Anterior cingulate cortex (tissue), 58 donors: Measurements from ENCODE around the gene PERM1.
"Not testable (repeated sequence)": the region's sequence is repeated elsewhere in the genome, so short reads cannot be mapped to it uniquely, and the experiment has no call there.

Source experiments
- DNase-seq, 58 donors: peaks; one replicate each; lab custom pipeline; 2025; lab: John Stamatoyannopoulos, UW

PERM1 gene

DNA sequence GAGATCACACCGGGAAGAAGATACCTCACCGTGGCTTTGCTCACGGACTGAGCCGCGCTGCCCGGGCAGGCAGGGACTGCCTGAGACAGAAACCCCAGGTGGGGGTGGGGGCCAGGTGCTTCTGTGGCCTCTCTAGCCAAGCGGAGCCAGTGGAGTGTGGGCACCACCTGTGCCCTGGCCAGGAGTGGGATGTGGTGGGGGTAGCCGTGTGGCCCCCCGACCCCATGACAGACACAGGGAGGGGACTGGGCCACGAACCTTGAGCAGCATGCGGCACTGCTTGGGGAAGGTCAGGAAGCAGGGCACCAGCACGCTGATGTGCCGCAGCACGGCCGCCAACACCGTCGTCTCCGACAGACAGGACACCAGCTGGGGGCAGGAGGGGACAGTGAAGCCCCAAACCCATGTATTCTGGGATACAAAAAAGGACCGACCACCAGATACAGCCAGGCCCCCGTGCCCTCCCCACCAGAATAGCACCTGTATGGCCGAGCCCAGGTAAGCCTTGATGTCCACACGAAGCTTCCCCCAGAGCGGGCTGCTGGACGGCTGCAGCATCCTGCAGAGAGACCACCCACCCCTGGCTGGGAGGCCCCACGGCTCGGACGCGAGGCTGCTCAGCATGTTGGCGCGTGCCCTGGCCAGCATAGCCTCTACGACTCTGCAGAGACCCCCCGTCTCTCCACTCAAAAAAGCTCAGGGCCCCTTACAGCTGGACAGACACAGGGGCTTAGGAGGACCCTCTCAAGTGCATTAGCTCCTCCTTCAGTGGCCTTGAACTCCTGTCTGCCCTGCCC lies 28.2 kb downstream of the PERM1 start:
- DNase-seq: no peak

DNA sequence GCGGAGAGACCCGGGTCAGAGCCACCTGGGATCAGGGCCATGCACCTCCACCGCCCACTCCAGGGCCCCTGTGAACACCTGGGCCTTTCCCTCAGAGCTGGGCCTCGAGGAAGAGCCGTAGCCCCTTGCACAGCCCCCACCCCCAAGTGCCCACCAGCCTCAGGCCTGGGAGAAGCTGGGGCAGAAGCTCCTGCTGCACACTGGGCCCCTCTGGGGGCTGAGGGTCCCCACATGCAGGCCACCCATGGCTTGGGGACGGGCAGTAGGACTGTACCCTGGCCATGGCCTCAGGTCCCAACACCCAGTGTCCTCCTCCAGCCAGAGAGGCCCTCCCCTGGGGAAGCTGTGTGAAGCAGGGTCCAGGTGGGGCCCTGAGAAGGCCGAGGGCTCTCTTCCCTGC lies 29.3 kb downstream of the PERM1 start:
- no peak for DNase-seq

DNA sequence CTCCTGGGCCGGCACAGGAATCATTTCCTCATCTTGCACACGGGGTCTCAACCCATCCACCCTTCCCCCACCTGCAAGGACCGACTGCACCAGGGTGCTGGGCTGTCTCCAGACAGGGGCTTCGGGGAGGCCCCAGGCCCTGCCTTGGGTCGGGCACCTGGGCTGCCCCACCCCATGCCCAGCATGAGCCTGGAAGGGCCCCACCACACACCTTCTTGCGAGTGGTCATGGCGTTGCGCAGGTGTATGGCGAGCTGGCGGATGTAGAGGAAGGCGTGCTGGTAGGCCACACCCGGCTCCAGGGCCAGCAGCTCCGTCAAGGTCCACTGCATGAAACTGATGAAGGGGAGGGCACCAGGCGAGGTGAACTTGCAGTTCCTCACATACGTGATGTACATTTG lies 29.7 kb downstream of the PERM1 start:
- DNase-seq: no peak

DNA sequence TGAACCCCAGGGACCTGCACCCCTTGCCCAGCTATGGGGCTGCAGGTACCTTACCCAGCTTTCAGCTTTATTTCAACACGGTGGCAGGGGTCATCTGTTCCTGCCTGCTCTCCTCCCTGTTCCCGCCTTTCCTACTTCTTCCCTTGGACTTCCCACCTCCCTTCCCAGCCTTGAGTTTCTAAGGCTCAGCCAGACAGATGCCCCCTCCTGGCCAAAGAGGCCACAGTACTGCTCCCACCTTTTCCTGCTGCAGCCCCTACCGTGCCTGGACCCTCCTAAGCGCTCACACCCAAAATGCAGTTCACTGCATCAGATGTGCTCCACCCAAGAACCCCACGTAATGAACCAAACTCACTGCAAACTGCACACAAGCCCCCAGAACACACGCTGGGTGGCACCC lies 30.5 kb downstream of the PERM1 start:
- no peak for DNase-seq

DNA sequence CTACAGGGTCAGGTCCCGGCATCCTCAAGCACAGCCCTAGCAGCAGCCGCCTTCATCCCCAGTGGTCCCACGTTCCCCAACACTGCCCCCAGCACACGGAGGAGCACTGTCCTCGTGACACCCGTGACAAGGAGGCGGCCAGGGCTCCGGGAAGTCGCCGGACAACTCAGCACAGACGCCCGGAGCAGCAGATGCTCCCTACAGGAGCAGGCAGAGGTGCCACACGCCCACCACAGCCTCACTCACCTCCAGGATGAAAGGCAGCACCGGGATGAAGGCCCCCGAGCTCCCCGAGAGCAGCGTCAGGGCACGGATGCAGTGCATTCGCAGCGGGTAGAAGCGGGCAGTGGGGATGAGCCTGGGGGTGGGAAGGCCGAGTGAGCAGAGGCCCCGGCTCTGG lies 31.0 kb downstream of the PERM1 start:
- DNase-seq: no peak

DNA sequence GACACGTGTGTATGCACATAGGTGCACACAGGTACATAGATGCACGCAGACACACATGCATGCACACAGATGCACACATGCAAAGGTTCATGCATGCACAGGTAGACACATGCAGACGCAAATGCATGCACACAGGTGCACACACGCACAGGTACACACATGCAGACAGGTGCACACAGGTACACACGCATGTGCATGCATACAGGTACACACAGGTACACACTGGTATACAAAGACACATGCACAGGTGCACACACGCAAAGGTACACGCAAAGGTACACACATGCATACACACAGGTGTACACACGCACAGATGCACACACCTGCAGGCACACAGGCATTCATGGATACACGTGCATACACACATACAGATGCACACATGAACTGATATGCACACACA lies 31.6 kb downstream of the PERM1 start:
- no peak for DNase-seq

DNA sequence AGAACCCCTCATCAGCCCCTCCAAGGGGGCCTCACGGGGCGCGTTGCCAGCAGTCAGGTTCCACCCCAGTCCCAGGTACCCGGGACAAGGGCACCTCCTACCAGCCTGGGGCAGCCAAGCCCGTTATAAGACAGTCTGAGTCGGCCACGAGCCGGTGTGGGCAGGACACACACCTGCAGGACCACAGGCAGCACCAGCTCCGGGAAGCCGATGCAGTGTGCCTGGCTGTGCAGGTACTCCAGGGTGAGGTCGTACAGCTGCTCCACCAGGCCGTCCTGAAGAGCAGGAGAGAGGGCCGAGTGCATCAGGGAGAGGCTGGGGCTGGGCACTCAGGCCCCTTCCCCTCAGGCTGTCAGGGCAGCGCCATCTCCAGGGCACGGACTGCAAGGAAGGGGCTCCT lies 33.9 kb downstream of the PERM1 start:
- DNase-seq: no peak

DNA sequence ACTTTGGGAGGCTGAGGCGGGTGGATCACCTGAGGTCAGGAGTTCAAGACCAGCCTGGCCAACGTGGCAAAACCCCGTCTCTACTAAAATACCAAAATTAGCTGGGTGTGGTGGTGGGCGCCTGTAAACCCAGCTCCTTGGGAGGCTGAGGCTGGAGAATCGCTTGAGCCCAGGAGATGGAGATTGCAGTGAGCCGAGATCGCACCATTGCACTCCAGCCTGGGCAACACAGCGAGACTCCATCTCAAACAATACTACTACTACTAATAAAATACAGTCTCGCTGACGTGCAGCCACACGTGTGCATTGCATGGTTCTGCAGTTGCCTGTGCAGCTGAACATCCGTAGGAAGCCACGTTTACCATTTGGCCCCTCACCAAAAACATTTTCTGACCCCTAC lies 35.1 kb downstream of the PERM1 start:
- DNase-seq: not testable (repeated sequence)

DNA sequence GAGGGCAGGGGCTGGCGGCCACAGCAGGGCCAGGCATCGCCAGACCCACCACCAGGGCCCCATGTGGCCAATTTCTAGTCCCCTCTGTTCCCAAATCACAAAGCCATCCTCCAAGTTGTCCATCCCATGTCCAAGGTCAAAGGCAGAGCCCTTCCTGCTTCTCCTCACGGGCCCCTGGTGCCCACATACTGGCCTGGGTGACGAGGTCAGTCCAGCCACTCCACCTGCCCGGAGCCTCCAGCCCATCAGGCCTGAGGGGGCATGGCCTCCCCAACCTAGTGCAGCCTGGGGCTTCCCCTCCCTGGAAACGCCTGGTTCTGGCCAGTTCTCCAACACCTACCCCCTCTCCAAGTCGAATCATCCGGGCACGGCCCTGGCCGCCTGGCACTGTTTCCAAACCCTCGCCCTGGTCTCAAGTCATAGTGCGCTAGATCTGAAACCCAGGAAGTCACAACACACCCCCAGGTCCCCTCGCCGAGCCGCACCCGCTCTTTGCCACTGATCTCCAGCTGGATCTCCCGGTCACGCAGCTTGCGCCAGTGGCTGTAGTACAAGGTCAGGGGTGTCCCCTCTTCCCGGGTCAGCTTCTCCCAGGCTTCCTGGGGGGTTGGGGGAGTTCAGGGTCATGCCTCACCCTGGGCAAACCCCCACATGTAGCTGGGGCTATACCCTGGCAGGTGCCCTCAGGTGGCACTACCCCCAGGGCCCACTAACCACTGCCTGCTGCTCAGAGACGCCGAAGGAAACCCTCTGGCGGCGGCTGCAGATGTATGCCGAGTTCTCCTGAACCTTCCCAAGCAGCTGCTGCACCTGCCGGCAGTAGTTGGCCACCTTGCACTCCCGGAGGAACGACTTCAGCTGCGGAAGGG lies 36.0 kb downstream of the PERM1 start:
- no peak for DNase-seq

DNA sequence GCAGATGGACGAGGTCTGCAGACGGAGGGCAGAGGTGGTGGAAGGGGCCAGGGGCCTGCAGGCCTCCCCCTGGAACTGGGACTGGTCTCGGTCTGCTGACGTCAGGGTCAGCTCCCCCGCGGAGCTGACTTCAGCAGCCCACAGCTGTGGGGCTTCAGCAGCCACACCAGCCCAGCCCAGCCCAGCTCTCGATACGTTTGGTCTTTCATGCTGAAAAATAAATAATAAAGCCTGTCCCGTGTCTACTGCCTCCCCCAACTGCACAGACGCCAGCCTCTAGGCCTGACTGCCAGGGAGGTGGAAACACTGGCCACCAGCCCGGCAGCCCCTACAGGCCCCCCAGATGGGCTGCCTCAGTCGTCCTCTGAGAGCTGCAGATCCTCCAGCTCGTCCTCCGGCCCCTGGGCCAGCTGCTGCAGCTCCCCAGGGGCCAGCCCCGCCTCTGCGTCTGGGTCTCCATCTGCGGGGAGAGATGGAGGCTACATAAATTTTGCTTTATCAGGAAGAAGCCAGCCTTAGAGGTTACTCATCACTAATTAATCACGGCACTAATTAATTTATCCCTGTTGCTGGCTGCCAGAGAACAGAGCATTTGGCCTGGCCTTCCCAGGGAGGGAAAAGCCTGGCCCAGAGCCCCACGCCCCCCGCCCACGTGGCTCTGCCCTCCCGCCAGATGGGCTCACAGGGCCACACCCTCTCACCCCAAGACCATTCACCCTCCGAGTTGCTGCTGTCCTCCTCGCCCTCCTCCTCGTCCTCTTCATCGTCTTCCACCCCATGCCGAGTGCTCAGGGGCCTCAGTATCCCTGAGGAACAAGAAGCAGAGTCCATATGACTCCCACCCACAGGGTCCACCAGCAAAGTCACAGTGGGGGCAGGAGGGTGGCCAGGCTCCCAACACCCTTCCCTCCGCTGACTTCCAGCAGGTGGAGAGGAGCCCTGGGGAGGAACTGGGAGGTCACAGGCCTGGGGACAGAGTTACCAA lies 37.3 kb downstream of the PERM1 start:
- no peak for DNase-seq

DNA sequence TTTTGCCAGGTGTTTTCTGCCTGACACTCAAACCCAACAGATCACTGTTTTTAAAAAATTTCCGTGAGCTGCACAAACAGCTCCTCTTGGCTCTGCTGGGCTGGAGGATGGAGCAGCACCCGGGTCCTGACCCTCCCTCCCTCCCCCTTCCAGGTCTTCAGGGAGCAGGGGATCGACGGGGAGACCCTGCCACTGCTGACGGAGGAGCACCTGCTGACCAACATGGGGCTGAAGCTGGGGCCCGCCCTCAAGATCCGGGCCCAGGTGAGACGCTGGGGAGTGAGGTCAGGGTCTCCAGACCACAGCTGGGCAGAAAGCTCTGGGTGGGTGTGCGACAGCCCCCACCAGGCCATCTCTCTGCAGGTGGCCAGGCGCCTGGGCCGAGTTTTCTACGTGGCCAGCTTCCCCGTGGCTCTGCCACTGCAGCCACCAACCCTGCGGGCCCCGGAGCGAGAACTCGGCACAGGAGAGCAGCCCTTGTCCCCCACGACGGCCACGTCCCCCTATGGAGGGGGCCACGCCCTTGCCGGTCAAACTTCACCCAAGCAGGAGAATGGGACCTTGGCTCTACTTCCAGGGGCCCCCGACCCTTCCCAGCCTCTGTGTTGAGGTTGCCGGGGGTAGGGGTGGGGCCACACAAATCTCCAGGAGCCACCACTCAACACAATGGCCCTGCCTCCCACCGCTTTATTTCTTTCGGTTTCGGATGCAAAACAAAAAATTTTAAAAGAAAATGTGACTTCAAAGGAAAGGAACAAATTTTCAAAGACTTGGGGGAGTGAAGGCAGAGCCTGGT lies 38.1 kb downstream of the PERM1 start:
- no peak for DNase-seq

DNA sequence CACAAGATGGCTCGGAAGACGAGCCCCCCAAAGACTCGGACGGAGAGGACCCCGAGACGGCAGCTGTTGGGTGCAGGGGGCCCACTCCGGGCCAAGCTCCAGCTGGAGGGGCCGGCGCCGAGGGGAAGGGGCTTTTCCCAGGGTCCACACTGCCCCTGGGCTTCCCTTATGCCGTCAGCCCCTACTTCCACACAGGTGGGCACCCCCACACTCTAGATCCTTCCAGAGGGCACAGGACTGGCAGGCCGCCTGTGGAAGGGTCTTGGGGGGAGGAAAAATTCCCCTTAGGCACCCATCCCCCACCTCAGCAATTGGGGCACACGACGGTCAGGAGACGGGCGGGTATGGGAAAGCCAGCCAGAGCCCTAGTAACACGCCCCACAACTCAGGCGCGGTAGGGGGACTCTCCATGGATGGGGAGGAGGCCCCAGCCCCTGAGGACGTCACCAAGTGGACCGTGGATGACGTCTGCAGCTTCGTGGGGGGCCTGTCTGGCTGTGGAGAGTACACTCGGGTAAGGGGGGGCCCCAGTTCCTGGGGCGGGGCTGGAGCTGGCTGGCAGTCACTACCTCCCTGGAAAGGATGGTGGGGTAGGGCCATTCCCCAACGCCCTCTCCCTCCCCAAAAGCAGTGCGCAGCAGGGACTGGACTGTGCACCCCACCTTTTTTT lies 38.9 kb downstream of the PERM1 start:
- DNase-seq: no peak

DNA sequence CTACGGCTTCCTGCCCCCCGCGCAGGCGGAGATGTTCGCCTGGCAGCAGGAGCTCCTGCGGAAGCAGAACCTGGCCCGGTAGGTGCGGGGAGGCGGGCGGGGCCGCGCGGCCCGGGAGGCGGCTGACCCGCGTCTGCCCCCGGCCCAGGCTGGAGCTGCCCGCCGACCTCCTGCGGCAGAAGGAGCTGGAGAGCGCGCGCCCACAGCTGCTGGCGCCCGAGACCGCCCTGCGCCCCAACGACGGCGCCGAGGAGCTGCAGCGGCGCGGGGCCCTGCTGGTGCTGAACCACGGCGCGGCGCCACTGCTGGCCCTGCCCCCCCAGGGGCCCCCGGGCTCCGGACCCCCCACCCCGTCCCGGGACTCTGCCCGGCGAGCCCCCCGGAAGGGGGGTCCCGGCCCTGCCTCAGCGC lies 39.5 kb downstream of the PERM1 start:
- no peak for DNase-seq

DNA sequence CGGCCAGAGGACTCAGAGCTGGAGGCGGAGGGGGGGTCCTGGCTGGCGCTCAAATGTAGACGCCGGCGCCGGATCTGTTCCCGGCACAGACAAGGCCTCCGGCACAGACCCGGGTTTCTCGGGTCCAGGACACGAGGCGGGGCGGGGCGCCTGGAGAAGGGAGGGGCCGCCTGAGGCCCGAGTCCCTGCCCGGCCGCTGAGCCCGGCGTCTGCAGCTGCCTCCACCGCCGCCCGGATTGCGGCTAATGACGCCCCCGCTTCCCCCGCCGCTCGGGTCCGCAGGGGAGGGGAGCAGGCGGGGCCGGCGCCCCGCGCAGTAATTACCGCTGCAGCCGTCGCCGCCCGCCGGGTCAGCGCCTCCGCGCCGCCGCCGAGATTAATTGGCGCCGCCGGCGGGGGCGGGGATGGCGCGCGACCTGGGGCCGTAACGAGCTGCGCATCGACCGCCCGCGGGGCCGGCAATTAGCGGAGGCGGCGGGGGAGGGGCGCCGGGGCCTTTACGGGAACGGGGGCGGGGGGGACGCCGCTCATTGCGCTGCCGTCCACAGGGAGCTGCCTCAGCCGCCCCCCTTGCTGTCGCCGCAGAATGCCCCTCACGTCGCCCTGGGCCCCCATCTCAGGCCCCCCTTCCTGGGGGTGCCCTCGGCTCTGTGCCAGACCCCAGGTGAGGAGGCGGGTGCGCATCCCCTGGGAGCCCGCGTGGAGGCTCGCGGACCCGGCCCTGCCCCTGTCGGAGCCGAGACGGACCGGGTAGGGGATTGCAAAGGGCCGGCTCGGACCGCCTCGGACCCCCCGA lies 40.1 kb downstream of the PERM1 start:
- peak in 6 of 58 donors; percentile 7 to 48 (median 24) for DNase-seq

DNA sequence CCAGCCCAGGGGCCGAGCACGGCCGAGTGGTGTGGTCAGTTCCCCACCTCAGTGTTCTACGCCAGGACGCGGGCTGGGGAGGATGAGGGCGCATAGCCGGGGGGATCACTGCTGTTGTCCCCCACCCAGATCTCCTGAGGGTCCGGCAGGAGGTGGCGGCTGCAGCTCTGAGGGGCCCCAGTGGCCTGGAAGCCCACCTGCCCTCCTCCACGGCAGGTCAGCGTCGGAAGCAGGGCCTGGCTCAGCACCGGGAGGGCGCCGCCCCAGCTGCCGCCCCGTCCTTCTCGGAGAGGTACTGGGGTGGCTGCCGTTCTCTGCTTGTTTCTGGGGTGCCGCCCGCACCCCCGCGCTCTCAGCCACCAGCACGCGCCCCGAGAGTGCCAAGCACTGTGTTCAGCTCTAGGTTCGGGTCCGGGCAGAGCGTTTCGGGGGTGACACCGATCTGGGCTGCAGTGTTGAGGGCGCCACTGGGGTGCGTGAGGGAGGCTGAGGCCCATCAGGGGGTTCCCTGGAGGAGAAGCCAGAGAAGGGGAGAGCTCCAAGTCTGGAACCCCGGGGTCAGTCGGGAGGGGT lies 40.8 kb downstream of the PERM1 start:
- DNase-seq: no peak

DNA sequence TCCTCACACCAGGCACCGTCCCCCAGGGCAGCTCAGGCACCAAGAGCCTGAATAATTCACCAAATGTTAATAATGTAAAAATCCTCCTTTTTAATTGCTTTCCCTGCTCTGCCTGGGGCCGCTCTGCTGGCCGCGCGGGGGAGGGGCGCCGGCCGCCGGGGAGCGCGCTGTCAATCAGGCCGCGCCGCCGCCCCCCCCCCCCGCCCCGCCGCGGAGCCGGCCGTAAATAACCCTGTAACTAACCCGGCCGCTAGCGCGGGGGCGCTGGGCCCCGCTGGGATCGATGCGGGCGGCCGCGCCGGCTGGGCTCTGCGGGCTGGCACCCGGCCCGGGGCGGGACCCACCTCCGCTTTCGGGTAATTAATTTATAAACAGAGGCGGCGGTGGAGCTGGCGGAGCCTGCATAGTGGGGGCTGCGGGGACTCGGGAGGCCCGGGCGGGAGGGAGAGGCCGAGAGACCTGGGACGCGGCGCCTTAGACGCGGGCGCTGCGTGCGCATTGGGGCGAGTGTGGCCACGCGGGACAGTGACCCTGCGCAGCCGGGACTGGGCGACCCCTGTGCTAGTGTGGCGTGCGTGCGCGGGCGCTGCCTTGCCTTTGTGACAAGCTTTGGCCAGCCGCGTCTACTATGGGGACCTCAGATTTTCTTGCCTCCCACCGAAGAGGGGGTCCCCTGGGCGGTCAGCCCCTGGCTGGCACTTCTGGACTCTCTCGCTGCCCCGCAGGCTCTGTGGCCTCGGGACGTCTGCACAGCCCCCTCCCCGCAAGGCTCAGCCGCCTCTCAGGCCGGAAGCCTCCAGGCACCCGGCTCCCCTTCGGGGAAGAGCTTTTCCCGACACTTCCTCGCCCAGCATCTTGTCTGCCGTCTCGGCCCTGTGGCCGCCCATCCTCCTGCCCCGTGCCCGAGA lies 41.5 kb downstream of the PERM1 start:
- DNase-seq: peak in 31 of 58 donors; percentile 4 to 81 (median 33)
